HG02981 (cell line): ENCODE results near the gene TCERG1L.
"Not testable (repeated sequence)": the region's sequence is repeated elsewhere in the genome, so short reads cannot be mapped to it uniquely, and the experiment has no call there.

ENCODE experiments used
- ATAC-seq: cut with Tn5 transposase; IDR thresholded peaks from one replicate; pipeline ENCODE4 v1.9.1; 2021; ENCODE audit warnings: mild to moderate bottlenecking, moderate library complexity; ENCODE audit not compliant: unreplicated experiment

The TCERG1L gene

DNA sequence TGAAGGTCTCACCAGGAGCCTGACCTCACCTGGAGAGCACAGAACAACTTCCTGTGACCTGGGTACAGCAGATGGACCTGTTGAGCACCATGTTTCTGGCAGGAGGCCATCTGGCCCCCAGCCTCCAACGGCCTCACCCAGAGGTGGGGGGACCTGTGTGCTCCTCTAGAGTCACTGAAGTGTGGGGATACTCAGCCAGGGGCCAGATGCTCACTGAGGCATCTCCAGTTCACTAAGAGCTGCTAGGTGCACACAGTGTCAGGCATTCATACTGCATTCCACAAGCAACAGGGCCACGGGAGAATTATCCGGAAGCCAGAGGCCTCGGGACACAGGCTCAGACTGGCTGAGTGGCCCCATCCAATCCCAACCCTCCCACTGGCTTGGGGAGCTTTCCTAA, 161.4 kb downstream of the TCERG1L start:
- ATAC-seq: no peak

DNA sequence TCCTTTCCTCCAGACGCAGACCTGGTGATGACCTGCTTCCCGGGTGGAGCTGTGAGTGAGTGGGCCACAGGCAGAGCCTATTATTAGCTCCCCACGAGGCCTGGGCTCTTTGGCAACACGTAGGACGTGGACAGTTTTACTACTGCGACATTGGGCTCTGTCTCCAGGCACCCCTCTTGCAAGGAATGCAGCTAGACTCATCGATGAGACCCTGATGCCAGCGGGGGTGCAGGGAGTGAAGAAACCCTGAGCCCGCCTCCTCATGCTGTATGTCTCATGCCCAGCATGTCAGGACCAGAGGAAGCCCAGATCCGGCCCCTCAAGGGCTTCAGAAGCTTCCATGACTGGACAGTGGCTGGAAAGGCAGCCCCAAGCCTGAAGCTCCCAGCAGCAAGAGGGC, 161.9 kb downstream of the TCERG1L start:
- ATAC-seq: no peak

DNA sequence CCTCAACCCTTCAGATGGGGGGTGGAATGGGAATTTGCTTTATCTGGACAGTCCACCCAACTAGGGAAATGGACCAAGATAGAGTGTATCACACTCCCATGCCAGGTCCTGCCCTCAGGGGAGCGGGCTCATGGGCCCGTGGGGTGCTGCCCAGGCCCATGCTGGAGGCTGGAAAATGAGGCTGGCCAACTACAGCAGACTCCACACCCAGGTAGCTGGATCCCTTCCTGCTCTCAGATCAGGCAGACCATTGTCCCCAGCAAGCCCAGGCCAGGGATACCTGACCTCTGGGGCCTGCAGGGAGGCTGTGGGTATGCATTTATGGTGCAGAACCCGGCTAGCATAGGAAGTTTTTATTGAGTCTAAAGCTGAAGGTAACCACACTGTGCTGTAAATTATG, 162.4 kb downstream of the TCERG1L start:
- no peak for ATAC-seq

DNA sequence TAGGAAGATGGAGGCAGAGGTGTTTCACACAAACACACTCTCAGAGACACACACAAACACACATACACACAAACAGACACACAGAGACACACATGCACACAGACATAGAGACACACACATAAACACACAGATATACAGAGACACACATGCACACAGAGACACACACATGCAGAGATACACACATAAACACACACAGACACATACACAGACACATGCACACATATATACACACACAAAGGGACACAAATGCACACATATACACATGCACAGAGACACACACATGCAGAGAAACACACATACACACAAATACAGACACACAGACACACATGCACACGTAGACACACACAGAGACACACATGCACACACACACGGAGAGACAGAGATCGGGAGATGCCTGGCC, 163.3 kb downstream of the TCERG1L start:
- ATAC-seq: no peak

DNA sequence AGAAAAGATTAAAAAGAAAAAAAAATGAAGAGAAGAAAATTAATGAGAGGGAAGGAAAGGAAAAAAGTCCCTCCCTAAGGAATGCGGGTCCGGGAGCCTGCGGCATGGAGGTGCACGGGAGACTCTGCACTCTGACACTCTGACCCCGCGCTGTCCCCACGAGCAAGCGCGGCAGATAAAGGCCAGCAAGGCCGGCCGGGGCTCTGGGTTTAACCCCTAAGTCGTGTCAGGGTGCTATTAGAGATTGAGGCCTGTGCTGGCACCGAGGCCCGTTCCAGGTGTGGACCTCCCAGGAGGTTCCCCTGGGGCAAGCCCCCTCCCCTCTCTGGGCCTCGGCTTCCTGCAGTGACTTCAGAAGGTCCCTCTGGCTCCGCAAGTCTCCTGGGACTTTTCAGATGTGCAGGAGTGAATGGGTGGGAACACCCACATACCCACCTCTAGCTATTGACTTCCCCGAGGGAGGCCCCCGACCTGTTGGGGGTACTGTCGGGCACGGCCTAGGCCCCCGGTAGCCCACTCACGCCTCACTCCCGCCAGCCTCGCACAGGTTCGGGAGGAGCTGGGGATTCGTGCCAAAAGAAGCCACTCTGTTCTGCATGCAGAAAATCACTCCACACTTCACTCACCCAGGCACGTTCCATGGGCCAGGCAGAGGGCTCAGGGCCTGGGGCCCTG, 164.1 kb downstream of the TCERG1L start:
- no peak for ATAC-seq

DNA sequence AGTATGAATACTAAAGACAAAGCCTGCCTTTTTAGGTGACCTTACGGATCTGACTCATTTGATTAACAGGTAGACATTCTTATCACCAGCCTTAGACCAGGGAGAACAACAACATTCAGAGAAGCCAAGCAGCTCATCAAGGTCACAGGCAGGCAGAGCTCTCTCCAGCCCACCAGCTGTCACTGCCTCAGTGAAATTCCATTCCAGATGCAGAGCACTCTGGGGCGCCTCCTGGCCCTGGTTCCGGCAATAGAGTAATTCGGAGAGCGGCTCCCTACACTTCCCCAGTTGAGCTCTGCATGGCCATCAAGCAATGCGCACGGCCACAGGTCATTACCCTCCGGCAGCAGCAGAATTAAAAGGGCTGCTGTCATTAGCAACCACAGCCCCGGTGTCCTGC, 164.7 kb downstream of the TCERG1L start:
- ATAC-seq: no peak

DNA sequence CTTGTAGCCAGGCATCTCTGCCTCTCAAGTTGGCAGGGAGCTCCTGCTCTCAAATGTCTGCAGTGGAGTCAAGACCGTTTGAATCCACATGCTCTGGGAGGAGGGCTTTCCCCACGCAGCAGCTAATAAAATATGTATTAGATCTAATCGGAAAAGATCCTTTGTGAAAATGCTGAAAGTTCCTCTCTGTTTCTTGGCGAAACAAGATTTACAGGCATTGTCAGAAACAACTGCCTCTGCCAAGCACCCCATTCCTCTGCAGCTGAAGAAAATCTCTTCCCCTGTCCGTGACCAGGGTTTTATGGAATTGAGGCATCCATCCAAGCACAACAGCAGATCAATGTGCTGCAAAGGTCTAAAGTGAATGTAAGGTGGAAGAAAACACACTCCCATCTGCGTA, 165.8 kb downstream of the TCERG1L start:
- no peak for ATAC-seq

DNA sequence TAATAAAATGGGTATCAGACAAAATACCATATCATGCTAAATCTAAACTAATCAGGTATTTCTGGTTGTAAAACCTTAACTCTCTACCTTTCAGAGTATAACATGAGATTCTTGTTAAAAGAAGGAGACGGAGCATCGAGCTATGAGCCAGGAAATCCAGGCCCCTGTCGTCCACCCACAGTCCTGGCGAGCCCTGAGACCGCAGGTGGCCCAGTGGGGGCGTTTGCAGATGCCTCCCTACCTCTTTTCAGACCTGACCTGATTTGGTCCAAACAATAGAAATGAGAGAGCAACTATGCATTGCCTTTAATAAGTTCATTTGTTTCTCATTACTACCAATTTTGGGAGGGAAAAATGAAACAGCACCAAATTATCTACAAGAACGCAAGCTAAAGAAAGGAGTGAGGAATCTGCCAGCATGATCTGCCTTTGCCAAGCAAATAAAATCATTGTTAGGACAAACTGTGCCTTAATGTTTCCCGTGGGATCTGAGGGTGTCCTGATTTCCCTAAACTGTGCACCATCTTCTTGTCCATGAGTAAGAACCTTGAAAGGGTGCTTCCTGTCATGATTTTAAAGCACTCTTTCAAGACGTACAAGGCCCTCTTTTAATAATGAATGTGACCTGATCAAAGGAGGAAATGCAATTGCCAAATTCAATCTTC, 166.7 kb downstream of the TCERG1L start:
- no peak for ATAC-seq

DNA sequence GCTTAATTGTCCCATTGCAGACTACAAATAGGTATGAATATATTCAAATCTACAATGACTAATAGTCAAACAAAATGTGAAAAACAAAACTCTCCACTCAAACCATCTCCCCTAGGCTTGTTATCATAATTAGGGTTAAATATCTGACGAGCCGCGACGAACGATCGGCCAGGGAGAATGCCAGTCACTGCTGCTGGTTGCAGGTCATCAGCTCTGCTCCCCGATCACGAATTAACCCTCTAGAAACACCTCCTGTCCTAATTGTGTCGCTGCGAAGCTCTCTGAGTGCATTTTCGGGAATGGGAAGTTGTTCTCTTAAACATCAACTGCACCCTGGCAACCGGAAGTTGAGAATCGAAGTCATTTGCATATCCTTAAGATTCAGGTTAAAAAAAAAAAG, 167.3 kb downstream of the TCERG1L start:
- ATAC-seq: no peak

DNA sequence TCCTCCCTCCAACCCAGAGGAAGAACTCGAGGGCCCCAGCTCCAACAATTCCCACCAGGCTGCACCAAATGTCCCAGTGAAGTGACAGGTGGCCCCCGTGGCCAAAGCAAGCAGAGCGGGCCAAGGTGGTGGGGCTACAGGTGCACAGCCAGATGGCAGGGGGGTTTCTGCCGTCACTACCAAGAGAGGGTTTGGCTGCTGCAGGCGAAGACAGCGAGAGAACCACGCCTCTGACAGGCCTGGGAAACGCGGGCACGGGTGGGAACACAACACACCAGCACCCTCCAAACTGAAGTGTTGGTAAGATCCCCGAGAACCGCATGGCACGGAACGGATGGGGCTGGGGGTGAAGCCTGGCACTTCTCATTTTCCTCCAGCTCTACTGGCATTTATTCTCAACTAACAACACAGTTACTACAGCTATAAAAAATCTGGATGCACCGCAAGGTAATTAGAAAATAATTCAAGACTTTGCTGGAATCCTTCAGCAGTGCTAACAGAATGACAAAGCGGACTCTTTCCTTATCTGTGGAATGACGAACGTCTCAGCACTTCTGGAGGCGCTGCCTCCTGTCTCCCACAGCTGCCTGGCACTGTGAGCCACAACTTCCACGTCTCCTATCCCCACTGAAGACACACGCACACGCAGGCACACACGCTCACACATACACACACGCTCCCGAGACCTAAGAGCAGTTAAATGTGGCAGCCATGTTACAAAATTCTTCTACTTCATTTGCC, 167.9 kb downstream of the TCERG1L start:
- ATAC-seq: no peak

DNA sequence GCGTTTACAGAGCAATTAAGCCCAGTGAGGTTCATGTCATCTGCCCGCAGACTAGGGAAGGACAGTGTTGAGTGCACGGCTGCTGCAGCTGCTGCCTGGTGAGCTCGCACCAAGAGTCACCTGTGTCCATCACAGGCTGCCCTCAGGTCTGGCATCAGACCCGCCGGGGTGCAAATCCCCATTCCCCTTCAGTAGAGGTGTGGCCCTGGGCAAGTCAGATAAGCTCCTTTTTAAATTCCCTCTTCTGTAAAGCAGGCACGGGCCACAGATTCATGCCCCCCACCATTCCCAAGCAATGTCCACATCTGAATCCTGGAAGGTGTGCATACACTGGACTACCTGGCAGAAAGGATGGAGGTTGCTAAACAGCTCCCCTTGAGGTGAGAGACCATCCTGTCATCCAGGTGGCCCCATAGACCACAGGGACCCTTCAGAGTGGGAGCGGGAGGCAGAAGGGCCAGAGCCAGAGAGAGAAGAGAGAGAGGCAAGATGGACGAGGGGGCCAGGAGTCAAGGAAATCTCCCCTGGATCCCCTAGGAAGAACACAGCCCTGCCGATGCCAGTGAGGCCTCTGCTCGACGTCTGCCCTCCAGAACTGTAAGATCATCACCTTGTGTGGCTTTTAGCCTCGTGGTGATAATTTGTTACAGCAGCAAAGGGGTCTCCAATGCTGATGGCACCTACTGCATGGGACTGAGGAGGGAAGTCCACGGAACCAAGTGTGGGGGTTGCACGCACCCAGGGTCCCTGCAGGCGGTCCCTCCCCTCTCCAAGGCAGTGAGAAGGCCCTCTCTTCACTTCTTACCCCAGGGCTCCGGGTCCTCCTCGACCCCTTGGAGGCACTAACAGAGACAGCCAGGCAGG, 168.8 kb downstream of the TCERG1L start:
- no peak for ATAC-seq

DNA sequence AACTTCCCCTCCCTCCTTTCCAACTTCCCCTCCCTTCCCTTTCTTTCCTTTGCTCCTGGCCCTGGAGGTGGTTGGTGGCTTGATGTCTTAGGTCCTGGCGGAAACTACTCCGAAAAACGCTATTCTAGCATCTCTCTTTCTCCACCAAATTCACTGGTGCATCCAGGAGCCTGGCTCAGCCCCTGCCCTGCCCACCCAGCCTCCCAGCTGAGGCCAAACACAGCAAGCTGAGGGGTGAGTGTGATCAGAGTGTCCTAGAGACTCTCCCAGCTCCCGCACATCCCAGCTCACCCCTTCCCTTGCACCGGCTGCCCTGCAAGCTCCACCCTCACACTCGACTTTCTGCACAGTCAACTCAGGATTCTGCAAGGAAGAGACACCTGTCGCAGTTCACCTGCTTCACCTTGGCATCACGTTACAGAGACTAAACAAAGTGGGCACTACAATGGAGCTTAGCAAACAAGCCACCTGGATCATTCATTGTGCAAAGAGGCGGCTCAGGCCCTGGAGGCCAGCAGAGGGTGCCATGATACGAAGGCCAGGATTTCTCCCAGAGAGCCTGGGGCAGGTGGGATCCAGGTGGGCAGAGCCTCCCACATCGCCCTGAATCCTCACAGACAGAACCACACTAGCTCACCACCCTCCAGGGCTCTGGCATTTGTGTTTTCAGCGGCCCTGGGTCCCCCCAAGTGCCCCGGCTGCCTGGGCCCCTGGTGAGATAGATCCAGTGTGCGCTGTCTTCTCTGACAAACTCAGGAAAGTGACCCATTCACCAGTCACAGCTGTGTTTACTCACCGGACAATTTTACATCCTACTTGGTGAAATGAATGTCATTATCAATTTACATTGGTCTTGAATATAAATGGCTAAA, 169.6 kb downstream of the TCERG1L start:
- no peak for ATAC-seq

DNA sequence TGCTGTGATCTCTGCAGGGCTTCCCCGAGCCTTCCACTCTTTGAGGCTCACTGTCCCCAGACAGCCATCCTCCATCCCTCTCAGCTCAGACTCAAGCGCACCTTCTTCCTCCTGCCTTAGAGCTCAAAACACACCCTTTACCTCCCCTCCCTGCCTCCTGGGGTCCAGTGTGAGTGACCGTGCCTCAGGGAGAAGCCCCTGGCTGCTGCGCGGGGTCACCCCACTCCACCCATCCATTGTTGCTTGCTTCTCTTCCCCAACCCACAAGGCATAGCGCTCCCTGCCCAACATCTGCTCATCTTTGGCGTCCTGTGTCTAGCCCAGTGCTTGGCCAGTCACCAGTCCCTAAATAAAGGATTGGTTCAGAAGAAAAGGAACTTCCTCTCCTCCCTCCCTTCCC, 170.3 kb downstream of the TCERG1L start:
- ATAC-seq: no peak

DNA sequence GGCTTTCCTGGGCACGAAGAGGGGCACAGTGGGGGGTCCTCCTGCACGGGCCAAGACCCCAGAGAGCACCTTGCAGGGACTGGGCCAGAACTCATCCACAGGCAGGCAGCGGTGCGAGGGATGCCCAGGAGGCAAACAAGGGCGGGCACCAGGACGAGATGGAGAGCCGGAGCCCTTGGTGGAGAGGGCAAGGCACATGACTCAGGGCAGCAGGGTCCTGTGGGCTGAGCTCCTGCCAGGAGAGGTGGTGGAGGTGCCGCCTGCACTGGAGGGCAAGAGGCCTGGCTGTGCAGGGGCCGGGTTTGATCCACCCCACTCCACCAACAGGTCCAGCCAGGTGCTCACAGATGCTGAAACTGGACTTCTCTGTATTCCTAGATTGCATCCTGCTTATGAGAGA, 170.9 kb downstream of the TCERG1L start:
- no peak for ATAC-seq

DNA sequence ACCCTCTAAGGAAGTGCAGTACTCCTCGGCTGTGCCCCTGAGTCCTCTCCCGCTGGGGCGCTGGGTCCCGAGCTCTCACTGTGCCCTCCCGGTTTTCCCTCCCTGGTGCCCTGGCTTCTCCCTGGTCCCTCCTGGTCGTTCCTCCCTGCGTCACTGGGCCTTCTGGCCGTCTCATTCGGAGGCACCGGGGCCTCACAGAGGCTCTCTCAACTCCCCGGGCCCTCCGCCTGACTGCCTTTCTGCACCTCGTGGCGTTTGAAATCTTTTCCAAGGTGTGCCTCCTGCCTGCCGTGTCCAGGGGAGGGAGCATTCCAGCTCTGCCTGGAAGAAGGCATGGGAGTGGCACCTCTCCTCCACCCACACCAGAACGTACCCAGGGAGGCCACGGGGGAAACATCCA, 174.3 kb downstream of the TCERG1L start:
- no peak for ATAC-seq

DNA sequence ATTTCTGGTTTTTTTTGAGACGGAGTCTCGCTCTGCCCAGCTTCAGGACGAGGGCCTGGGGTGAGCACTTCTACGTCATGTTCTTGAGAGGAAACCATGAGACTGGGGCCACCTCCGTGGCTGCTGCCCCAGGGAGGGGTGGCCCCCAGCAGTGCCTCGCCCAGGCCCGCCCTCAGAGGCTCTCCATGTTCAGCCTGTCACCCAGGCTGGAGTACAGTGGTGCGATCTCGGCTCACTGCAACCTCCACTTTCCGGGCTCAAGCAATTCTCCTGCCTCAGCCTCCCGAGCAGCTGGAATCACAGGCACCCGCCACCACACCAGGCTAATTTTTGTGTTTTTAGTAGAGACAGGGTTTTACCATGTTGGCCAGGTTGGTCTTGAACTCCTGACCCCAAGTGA, 175.2 kb downstream of the TCERG1L start:
- not testable (repeated sequence) for ATAC-seq

DNA sequence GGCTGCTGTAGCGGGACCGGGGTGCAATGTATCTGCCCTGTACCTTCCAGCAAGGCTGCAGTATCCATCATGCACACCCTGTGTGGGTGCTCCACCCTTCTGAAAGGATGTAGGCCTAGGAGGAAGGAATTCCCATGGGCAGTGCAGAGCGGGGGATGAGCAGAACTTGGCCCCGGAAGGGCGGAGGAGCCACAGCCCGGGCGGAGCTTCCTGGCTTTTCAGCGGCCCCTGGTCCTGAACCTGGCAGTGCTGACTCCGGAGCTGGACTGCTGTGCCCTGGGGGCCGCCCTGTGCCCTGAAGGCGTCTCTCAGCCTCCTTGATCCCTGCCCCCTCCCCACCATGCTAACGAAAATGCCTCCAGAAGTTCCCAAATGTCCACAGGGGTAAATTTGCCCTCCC, 175.8 kb downstream of the TCERG1L start:
- ATAC-seq: no peak

DNA sequence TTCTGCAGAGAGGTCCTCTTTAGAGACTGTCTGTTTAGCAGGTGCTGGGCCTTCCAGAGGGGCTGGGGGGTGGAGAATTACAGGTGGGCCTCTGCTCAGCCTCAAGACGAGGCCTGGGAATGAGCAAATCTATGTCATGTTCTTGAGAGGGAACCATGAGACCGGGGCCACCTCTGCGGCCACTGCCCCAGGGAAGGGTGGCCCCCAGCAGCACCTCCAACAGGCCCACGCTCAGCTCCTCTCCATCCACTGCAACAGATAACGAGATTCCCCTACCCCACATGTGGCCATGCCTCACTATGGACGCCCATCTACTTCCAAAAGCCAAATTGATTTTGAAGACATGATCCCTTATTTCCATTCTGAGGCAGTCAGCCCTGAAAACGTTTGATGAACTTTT, 176.9 kb downstream of the TCERG1L start:
- ATAC-seq: no peak

DNA sequence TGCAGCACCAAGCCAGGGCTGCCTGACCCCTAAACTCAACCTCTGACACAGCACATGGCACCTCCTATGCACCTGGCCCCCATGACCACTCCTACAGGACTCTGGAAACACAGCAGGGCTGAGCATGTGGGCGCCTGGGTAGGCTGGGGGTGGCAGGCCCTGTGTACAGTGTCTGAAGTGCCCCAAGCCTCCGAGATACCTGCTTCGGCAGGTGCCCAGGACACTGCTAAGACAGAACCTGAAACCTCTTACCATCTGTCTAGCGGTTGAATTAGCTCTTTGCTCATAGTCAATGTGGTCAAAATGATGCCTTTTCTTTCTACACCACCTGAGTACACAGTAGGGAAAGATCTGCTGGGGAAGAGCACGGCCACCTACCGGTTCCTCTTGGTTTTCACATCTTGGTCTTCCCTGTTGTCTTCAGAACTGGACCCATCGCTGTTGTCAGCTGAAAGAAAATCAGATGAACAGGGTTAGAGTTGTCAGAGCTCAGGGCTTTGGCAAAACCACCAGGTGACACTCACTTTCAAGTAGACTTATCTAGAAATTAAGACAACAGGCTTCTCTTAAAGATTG, 177.4 kb downstream of the TCERG1L start:
- no peak for ATAC-seq

DNA sequence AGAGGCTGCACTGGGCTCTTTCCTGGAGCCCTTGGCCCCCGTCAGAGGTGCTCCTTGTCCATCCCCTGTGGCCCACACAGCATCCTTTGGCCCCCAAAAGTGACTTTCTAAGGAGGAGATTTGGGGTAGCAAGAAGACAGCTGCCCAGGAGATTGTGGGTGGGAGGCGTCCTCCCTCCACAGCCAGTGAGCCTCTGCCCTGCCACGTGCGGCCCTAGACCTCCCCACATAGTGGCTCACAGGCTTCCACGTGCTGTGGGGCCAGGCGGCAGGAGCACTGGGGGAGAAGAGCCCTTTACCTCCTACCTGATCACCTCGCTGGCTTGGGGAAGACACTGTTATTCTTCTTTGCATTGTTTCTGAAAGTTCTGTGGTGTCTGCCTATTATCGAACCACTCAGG, 178.8 kb downstream of the TCERG1L start:
- no peak for ATAC-seq
